Measurements from ENCODE around the gene CKB.

Gene CKB

DNA sequence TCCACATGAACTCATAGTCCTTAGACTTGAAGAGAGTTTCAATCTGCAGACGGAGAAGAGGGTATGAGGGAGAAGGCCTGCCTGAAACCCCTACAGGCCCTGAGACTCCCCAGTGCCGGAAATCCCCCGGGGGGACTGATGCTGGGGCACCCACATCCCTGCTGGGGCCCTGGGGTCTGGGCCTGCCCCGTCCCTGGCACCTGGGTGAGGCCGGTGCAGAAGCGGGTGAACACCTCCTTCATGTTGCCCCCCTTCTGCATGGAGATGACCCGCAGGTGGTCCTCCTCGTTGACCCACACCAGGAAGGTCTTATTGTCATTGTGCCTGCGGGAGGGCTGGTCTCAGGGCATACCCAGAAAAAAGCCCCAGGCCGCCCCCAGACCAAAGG, 2.4 kb downstream of the CKB start:
- TF ChIP-seq TAF1 (IDR thresholded peaks at IDR 0.05; ENCODE audit: borderline replicate concordance, insufficient read depth, low read length) (no peak), POLR2AphosphoS5 (IDR thresholded peaks at IDR 0.05; ENCODE audit: low read depth, low read length) (no peak), SIN3A (IDR thresholded peaks at IDR 0.05; ENCODE audit: borderline replicate concordance, insufficient read depth, low read length) (no peak), FOXP2 (optimal IDR thresholded peaks at IDR 0.05; ENCODE audit: borderline replicate concordance, extremely low read depth, extremely low read length, insufficient read depth) (no peak)
- TF ChIP-seq, protein P1, sequence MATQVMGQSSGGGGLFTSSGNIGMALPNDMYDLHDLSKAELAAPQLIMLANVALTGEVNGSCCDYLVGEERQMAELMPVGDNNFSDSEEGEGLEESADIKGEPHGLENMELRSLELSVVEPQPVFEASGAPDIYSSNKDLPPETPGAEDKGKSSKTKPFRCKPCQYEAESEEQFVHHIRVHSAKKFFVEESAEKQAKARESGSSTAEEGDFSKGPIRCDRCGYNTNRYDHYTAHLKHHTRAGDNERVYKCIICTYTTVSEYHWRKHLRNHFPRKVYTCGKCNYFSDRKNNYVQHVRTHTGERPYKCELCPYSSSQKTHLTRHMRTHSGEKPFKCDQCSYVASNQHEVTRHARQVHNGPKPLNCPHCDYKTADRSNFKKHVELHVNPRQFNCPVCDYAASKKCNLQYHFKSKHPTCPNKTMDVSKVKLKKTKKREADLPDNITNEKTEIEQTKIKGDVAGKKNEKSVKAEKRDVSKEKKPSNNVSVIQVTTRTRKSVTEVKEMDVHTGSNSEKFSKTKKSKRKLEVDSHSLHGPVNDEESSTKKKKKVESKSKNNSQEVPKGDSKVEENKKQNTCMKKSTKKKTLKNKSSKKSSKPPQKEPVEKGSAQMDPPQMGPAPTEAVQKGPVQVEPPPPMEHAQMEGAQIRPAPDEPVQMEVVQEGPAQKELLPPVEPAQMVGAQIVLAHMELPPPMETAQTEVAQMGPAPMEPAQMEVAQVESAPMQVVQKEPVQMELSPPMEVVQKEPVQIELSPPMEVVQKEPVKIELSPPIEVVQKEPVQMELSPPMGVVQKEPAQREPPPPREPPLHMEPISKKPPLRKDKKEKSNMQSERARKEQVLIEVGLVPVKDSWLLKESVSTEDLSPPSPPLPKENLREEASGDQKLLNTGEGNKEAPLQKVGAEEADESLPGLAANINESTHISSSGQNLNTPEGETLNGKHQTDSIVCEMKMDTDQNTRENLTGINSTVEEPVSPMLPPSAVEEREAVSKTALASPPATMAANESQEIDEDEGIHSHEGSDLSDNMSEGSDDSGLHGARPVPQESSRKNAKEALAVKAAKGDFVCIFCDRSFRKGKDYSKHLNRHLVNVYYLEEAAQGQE (IDR thresholded peaks at IDR 0.05; ENCODE audit: insufficient read depth in 1 of 2, low read depth in 2 of 2, low read length in 2 of 2): no peak

DNA sequence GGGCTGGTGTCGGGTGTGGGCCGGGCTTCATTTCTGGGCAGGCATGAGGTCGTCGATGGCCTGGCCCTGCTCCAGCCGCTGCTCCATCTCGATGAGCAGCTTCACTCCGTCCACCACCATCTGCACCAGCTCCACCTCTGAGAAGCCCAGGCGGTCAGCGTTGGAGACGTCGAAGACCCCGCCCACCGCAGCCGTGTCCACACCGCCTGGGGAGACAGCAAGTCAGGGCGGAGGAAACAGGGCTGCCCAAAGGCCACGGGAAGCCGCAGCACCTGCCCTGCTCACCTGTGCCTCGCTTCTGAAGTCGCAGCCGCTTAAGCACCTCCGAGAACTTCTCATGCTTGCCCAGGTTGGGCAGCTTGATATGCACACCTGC, 2.8 kb downstream of the CKB start:
- TF ChIP-seq FOXP2 (optimal IDR thresholded peaks at IDR 0.05; ENCODE audit: borderline replicate concordance, extremely low read depth, extremely low read length, insufficient read depth): no peak
- TF ChIP-seq, protein P1 (IDR thresholded peaks at IDR 0.05; ENCODE audit: insufficient read depth in 1 of 2, low read depth in 2 of 2, low read length in 2 of 2): no peak

DNA sequence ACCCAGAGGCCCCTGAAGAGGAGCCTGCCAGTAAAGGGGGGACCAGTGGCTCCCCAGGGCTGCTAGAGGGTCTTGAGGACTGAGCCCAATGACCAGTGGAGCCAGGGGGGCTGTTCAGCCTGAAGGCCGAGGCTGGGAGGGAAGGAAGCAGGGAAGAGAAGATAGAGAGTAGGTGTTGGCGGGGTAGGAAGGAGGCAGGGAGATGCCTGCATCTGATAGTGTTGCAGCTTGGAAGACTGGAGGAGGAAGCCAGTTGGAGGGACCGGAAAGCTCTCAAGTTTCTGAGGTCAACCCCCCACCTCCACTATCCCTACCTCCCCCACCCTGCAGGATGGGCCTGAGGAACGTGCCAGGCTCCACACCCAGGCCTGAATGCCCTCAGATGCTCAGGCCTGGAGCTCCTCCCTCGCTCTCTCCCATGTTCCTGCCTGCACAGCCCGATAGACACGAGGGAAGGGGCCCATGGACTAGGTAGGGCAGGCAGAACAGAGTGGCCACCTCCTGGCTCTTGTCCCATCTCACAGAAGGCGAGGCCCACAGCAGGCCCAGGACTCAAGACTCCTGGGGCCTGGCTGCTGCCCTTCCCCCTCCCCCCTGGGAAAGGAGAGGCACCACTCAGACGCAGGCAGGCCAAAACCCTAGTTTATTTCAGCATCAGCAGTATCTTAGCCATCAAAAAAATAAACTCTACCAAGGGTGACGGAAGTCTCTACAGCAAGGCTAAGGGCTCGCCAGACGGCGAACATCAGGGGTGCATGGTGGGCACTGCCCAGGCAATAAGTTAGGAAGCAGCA, 3.4 kb downstream of the CKB start:
- TF ChIP-seq SIN3A (IDR thresholded peaks at IDR 0.05; ENCODE audit: borderline replicate concordance, insufficient read depth, low read length): no peak
- no peak for TF ChIP-seq TAF1 (IDR thresholded peaks at IDR 0.05; ENCODE audit: borderline replicate concordance, insufficient read depth, low read length)
- TF ChIP-seq FOXP2 (optimal IDR thresholded peaks at IDR 0.05; ENCODE audit: borderline replicate concordance, extremely low read depth, extremely low read length, insufficient read depth): no peak
- TF ChIP-seq POLR2AphosphoS5 (IDR thresholded peaks at IDR 0.05; ENCODE audit: low read depth, low read length): no peak
- TF ChIP-seq, protein P1 (IDR thresholded peaks at IDR 0.05; ENCODE audit: insufficient read depth in 1 of 2, low read depth in 2 of 2, low read length in 2 of 2): no peak

DNA sequence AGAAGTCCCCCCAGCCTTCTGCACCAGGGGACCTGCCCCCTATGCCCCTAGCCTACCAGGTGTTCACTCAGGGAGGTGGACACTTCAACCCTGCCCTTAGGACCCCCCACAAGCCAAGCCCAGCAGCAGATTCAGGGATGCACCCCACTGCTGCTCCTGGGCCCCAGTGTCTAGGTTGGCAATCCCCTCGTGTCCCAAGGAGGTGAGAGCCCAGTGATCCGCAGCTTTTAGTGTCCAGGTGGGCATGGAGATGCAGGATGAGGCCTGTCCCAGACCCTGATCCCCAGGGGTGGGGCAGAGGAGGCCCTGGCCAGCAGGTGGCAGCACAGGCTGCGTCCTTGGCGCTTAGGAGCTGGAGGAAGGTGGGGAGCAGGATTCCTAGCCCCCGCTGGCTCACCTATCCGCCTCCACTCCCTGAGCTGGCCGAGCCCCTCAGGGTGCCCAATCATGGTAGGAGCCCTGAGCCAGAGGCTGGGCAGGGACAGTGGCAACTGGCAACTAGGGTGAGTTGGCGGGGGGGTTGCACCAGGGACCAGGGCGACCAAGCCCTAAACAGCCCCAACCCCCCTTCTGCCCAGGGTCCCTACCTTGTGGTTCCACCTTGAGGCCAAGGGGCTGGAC, 4.1 kb downstream of the CKB start:
- no peak for TF ChIP-seq FOXP2 (optimal IDR thresholded peaks at IDR 0.05; ENCODE audit: borderline replicate concordance, extremely low read depth, extremely low read length, insufficient read depth)
- no peak for TF ChIP-seq SIN3A (IDR thresholded peaks at IDR 0.05; ENCODE audit: borderline replicate concordance, insufficient read depth, low read length)
- TF ChIP-seq POLR2AphosphoS5 (IDR thresholded peaks at IDR 0.05; ENCODE audit: low read depth, low read length): no peak
- TF ChIP-seq, protein P1 (IDR thresholded peaks at IDR 0.05; ENCODE audit: insufficient read depth in 1 of 2, low read depth in 2 of 2, low read length in 2 of 2): no peak
- TF ChIP-seq TAF1 (IDR thresholded peaks at IDR 0.05; ENCODE audit: borderline replicate concordance, insufficient read depth, low read length): no peak
